Stimulated activated naive CD4-positive, alpha-beta T cell treated with Interleukin-2 at 50 U/mL for 16 hours (primary cell): ENCODE results near the gene VASH2.
A peak's percentile ranks its signal among the peaks of the same experiment; 100 is the strongest.
"Not testable (repeated sequence)": the region's sequence is repeated elsewhere in the genome, so short reads cannot be mapped to it uniquely, and the experiment has no call there.

Source experiments
- DNase-seq: peaks from one replicate; lab custom pipeline; 2025; lab: John Stamatoyannopoulos, UW

VASH2 gene

DNA sequence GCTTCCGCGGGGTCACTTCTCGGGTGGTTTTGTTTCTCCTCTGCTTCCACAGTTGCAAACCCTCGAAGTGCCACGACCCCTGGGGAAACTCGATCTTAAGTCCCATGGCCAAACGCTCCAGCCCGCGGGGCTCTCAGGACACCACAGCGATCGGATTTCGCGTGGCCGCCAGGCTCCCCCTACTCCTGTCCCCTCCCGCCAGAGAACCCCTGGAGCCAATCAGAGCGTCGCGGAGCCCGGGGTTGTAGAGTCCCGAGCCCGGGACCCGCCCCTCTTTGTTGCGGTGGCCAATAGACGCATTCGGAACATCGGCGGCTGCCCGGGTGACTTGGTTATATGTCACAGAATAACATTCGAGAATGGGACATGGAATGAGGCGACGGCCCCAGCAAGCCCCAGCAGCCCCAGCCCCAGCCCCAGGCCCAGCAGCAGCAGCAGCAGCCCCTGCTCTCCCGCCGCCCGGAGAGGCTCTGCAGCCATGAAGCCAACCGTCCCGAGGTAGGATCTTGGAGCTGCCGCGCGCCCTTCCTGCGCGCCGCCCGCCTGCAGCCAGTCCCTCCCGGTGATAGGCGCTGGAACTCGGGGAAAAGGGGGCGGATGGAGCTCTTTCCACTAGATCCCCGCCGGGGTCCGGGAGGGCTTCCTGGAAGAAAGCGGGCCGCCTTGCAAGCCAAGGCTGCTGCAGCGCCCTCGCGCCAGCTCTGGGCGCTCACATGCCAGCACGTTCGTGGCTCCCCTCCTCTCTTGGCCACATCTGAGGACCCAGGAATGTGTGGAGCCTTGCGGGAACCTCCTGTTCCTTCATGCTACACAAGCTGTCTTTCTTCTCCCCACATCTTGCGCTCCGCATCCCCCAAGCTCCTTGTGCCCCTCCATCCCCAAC lies at the start of gene VASH2:
Gene VASH2, plus strand, starts transcription at position 299 of the 883 bp plus-strand sequence. CDS start 1,002 bp downstream, outside the sequence.
- peak; percentile 56 for DNase-seq

DNA sequence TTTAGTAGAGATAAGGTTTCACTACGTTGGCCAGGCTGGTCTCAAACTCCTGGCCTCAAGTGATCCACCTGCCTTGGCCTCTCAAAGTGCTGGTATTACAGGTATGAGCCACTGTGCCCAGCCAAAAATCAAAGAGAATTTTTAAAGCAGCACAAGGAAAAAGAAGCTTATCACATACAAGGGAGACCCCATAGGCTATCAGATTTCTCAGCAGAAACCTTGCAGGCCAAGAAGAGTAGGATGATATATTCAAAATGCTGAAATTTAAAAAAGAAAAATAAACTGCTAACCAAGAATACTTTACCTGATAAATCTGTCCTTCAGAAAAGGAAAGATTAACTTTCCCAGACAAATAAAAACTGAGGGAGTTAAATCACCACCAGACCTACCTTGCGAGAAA lies 49.1 kb upstream of the VASH2 start:
- DNase-seq = no peak

DNA sequence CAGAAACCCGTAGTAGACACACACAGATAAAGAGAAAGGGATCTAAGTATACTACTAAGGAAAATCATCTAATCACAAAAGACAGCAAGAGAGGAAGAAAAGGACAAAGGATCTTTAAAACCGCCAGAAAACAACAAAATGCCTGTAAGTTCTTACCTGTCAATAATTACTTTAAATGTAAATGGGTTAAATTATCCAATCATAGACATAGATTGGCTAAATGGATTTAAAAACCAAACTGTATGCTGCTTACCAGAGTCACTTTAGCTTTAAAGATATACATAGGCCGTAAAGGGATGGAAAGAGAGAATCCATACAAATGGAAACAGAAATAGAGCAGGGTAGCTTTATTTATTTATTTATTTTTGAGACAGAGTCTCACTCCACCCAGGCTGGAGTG lies 48.3 kb upstream of the VASH2 start:
- no peak for DNase-seq

DNA sequence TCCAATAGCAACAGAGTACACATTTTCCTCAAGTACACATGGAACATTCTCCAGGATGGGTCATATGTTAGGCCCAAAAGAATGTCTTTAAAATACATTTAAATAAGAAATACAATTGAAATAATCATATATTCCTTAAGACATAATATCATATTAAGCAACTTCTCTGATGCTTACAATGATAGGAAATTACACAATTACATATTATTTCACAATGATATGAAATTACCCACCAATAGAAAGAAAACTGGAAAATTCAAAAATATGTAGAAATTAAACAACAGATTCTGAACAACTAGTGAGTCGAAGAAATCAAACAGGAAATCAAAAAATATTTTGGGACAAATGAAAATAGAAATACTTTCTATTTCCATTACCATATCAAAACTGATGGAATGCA lies 46.7 kb upstream of the VASH2 start:
- no peak for DNase-seq

DNA sequence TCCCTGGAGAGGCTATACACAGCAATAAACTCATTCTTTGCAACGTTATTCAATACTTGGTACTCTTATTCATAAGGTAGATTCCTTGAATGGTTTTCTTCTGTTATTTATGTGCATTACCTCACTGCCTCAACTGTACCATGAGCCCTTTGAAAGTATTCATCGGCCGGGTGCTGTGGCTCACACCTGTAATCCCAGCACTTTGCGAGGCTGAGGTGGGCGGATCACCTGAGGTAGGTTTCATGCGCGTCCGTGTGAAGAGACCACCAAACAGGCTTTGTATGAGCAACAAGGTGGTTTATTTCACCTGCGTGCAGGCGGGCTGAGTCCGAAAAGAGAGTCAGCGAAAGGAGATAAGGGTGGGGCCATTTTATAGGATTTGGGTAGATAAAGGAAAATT lies 42.3 kb upstream of the VASH2 start:
- DNase-seq = not testable (repeated sequence)

DNA sequence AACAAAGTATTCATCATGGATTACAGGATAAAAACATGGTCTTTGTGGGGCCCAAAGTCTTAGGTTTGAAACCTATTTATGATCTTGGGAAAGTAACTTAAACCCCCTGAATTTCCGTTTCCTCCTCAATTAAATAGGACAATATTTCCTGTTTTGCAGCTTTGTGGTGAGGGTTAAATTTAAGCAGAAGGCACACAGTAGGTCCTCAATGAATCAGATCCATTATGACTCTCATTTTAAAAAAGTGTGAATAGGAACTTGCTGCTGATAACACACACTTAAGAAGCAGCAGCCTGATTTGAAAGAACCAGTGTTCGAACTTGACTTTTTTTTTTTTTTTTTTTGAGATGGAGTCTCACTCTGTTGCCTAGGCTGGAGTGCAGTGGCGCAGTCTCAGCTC lies 41.4 kb upstream of the VASH2 start:
- DNase-seq = no peak

DNA sequence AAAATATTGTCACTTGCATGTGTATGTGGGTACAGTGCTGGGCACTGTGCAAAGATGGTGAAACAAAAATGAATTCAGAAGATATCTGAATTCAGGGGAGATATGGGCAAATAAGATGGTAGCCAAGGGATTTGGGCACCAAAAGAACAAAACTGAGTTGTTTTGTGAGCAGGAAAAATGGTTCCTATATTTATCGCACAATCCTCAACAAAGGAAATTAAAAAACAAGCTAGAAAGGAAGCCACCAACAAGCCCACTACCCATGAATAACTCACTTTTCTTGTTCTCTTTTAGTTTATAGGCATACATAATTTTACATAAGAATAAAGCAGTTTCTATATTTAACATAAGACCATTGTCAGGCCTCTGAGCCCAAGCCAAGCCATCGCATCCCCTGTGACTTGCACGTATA lies 40.7 kb upstream of the VASH2 start:
- DNase-seq = no peak

DNA sequence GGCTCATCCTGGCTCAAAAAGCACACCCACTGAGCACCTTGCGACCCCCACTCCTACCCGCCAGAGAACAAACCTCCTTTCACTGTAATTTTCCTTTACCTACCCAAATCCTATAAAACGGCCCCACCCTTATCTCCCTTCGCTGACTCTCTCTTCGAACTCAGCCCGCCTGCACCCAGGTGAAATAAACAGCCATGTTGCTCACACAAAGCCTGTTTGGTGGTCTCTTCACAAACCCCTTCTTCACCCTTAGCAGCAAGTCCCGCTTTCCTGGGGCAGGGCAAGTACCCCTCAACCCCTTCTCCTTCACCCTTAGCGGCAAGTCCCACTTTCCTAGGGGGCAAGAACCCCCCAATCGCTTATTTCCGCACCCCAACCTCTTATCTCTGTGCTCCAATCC lies 40.1 kb upstream of the VASH2 start:
- not testable (repeated sequence) for DNase-seq

DNA sequence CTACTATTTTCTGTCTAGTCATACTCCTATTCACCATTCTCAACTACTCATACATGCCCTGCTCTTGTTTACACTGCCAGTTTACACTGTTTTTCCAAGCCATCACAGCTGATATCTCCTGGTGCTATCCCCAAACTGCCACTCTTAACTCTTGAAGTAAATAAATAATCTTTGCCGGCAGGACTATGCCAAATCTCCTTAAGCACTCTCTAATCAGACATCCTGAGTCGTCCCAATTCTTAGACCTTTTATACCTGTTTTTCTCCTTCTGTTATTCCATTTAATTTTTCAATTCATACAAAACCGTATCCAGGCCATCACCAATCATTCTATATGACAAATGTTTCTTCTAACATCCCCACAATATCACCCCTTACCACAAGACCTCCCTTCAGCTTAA lies 36.7 kb upstream of the VASH2 start:
- DNase-seq = not testable (repeated sequence)

DNA sequence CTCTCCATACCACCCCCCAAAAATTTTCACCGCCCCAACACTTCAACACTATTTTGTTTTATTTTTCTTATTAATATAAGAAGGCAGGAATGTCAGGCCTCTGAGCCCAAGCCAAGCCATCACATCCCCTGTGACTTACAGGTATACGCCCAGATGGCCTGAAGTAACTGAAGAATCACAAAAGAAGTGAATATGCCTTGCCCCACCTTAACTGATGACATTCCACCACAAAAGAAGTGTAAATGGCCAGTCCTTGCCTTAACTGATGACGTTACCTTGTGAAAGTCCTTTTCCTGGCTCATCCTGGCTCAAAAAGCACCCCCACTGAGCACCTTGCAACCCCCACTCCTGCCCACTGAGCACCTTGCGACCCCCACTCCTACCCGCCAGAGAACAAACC lies 36.2 kb upstream of the VASH2 start:
- not testable (repeated sequence) for DNase-seq

DNA sequence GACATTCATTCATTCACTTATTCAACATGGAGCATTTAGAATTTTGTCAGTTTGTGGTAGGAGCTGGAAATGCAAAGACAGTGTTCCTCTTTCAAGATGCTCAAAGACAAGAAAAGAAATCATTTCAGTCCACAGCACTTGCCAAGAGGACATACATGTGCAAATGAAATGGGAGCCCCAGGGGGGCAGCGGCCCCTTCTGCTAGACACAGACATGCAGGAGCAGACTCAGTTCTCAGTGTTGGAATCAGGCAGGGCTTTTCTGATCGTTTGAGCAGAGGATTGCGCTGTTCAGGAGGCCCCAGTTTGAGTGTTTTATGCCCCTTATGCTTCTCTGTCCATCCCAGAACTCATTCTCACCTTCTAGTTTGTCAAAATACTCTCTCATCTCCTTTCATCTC lies 35.6 kb upstream of the VASH2 start:
- no peak for DNase-seq

DNA sequence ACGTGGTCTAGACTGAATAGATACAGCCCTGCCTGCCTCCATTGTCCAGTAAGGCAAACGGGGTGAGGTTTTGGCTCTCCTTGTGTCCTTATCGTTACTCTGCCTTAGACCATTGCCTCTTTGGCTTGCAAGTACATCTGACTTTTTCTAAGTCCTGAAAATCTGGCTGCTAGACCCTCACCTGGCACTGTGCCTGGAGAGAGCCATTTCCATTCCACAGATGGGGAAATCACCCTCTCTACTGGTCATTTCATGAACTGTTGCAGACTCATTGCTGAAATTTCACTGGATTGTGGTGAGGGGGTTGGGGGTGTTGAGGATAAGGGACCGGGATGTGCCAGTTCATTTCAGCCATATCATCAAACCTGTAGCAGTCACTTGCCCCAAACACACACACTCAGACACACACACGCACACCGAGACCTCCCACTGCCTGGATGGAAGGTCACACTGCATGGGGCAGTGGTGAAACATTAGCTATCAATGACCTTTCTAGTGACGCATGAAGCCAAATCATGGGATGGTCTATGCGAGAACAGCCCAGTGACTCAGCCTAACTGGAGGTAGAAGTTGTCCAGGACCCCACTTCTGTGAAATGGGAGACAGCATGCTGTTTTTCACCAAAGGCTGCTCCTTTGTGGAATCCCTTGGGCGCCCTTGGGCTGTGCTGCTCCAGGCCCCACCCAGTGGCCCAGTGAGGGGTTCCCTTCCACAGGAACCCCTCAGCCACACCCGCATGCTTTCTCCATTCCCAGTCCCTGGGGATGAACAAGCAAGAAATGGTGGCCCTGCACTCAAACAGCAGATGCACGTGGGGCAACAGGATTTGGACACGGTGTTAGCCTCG lies 34.9 kb upstream of the VASH2 start:
- DNase-seq = no peak

DNA sequence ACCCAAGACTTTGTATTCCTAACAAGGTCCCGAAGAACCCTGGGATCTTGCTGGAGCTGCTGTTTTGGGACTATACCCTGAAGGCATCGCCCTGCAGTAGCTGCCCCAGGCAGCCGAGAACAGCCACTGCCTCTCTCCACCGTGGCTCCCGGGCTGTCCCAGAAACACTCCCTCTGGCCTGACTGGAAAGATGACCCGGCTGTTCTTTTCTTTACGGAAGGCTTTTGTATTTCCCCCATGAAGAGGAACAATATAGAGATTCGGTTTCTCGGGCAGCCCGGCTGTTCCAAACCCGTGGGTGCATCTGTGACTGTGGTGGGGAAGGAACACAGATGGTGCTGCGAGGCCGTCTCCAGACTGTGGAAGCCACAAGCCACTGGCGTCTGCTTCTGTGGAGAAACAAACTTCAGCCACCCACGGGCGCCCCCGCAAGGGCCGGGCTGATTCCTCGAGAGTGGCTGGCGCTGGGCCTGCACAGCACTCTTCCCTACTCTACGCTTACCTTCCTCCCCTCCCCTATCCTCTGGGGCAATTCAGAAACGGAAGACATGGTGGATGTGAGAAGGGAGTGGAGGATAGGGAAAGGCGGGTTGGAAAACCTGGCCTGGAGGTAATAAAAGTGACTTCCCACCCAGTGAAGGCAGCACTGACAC lies 33.7 kb upstream of the VASH2 start:
- DNase-seq = no peak

DNA sequence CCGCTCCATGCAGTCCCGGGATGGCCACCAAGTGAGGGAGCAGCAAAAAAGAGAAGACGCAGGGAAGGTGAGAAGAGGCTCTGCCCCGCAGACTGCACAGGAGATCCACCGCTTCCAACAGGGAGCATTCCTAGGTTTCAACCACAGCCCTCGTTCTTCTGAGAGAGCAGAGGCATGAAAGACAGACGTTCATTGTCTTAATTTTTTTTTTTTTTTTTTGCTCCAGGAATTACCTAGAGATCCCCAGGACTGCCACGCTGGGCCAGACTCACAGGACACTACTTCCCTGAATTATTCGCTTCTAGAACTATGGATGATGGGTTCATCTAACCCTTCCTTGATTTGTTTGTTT lies 33.2 kb upstream of the VASH2 start:
- no peak for DNase-seq

DNA sequence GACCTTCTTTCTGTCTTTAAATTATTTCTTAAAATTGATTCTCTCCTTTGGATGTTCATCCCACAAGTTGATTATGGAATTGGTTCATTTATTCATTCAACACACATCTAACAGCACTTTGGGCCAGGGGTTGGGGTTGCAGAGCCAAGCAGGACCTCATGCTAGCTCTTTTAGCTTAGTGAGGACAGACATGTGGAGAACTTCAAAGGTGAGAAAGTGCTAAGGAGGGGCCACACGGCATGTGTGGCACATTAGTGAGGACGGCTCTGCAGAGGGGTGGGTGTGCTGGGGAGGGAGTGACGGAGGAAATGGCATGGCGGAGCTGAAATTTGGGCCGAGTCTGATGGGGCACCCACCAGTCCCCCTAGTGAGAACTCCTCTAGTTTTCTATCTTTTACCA lies 32.5 kb upstream of the VASH2 start:
- DNase-seq = no peak

DNA sequence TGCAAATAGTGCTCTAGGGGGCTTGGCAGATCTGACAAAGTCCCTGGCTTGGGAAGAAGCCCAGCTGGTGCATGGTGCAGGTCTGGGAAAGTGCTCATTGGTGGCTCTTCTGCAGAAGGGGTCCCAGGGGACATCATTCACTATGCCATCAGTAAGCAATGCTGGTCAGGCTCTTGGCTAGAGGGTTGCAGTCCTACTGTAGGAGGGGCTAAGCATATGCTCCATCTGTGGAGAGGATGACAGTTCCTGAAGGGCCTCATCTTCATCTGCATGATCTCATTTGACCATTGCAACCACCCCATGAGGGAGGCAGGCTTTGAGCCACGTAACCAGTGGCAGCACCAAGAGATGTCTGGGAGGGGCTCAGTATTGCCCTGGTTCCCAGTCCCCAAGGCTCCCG lies 31.5 kb upstream of the VASH2 start:
- DNase-seq = no peak

DNA sequence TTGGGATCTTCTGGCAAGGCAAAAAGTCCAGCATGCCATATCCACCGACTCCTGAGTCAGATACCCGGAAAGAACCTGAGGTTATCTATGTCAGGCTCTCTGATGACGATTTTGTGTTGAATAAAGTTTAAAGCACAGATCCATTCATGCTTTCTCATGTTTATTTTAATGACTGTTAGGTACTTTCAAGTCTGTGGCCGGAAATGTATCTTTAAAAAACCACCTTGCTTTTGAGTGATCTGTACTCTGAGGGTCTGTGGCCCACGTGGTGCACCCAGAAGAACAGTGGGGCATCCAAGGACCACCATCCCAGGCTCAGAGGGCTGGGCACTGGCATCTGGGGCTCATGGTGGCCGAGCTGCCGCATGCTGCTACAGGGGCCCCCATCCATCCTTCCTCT lies 30.1 kb upstream of the VASH2 start:
- no peak for DNase-seq

DNA sequence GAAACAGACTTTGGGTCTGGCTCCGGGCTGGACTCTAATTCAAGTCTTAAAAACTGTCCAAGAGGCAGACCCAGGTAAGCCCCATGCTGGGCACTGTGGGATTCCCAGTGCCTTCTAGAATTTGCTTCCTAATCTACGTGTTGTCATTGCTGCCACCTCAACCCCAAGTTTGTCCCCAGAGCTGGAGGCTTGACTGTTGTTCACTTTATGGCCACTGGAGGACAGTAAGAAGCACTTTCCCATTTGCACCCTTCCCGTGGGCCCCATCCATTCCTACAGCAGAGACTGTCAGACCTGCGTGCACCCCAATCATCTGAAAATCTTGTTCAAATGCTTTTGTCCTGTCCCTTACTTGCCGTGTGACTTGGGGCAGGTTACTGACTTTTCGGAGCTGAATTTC lies 29.4 kb upstream of the VASH2 start:
- DNase-seq = no peak

DNA sequence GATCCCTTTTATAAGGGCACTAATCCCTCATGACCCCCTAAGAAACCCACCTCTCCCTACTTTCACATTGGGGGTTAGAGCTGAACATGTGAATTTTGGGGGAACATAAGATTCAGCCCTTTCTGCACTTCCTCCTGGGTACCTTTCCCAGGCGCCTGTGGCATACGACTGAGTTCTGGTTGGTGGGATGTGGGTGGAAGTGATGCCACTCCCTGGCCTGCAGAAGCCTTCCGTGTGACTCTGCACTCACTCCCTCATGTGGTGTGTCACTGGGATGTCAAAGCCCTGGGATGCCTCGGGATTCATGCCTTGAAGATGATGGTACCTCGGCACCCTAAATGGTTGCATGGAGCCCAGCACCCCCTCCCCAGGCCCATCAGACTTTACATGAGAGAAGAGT lies 28.3 kb upstream of the VASH2 start:
- no peak for DNase-seq

DNA sequence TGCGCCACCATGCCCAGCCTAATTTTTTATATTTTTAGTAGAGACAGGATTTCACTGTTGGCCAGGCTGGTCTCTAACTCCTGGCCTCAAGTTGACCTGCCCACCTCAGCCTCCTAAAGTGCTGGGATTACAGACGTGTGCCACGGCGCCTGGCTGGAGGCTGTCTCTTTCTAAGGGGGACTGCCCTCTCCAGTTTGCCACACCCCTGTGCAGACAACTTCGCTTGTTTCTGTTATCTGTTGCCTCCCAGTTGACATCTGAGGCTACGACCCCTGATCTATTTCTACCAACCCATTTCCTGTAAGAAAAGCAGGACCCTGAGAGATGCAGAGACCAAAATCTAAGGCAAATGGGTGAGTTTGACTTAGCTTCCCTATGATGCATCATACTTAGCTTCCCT lies 24.0 kb upstream of the VASH2 start:
- DNase-seq = no peak

DNA sequence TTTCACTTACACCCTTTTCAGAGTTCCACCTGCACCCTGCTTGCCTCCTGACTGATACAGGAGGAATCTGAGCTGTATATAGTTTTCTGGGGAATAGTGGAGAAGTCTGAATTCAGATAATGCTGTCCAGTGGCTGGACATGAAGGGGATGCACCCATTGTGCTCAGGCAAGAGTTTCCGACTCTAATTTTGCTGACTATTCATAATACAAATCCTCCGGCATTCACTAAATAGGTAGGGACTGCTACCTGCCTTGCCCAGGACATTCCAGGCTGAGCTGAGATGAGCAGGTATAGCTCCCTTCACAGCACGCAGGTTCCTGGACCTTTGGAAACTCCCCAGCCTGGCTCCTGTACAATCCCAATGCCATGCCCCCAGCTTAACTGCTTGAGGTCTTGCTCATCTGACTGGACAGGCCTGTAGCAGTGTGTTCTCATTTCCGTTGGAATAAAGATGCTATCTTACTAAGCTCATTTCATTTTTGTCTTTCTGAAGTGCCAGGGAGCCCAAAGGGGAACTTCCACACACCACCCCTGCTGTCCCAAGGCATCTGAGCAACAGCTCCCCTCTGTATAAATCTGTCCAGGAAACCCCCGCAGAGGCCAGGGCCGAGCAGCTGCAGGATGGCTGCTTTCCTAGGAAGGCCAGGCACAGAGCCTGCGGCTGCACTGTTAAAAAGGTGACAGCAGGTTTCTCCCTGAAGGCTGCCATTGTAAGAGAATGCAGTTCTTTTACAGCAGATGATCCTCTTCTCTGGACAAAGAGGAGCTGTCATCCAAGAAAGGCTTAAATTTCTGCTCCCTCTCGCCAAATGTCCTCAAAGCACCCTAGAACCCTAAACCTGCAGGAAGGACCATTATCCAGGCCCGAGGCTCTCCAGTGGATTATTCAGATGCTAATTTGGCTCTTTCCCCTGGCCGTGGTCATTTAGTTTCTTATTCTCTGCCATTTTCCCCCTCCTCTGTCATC lies 21.7 kb upstream of the VASH2 start:
- DNase-seq = no peak
